ENCODE results near the gene MRPL55.

DNA sequence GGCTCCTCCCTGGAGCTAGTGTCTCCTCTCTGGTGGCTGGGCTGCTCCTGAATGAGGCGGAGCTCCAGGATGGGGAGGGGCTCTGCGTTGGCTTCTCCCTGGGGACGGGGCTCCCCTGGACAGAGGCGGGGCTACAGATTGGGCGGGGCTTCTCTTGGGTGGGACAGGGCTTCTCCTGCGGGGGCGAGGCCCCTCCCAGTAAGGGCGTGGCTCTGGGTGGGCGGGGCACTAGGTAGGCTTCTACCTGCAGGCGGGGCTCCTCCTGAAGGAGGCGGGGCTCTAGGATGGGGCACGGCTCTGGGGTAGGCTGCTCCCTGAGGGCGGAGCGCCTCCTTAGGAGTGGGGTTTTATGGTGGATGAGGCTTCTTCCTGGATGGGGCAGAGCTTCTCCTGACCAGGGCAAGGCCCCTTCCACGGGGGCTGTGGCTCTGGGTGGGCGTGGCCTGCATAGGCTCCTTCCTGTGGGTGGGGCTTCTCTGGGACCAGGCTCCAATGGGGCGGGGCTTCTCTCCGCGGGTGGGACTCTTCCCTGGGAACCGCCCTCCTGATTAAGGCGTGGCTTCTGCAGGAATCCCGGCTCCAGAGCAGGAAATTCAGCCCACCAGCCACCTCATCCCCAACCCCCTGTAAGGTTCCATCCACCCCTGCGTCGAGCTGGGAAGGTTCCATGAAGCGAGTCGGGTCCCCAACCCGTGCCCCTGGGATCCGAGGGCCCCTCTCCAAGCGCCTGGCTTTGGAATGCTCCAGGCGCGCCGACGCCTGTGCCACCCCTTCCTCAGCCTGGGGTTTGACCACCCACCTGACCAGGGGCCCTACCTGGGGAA, 49.3 kb downstream of the MRPL55 start:
- TF ChIP-seq, protein P1, sequence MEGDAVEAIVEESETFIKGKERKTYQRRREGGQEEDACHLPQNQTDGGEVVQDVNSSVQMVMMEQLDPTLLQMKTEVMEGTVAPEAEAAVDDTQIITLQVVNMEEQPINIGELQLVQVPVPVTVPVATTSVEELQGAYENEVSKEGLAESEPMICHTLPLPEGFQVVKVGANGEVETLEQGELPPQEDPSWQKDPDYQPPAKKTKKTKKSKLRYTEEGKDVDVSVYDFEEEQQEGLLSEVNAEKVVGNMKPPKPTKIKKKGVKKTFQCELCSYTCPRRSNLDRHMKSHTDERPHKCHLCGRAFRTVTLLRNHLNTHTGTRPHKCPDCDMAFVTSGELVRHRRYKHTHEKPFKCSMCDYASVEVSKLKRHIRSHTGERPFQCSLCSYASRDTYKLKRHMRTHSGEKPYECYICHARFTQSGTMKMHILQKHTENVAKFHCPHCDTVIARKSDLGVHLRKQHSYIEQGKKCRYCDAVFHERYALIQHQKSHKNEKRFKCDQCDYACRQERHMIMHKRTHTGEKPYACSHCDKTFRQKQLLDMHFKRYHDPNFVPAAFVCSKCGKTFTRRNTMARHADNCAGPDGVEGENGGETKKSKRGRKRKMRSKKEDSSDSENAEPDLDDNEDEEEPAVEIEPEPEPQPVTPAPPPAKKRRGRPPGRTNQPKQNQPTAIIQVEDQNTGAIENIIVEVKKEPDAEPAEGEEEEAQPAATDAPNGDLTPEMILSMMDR (IDR thresholded peaks at IDR 0.05 in 4 of 5, conservative IDR thresholded peaks at IDR 0.05 in 1 of 5) = no peak
- no peak for TF ChIP-seq POLR2A (IDR thresholded peaks at IDR 0.05)
